SH-SY5Y (cell line): ENCODE data around the gene RPLP1.

Experiments used
- GATA2 ChIP-seq: IDR thresholded peaks from 2 replicates; pipeline ENCODE4 v1.6.1; 2011; ENCODE audit warnings: mild to moderate bottlenecking, low read depth, low read length
- GATA3 ChIP-seq: IDR thresholded peaks from 2 replicates; pipeline ENCODE4 v1.6.1; 2011; ENCODE audit warnings: low read depth, mild to moderate bottlenecking, low read length, moderate library complexity

- TF ChIP-seq GATA3 (no peak), GATA2 (no peak)
Observed at GRCh38 chr15:69444686-69445085, 7.9 kb upstream of the RPLP1 start.
